HUES48 (cell line): Measurements from ENCODE around the gene DPY19L3.

Source experiments
- H3K27ac ChIP-seq: one replicate; pipeline ENCODE4 v1.7.0; 2013; ENCODE audit warnings: low read depth, low read length, inconsistent platforms
- H3K27me3 ChIP-seq: 2 replicates; pipeline ENCODE4 v1.6.1; 2013; ENCODE audit warnings: mild to moderate bottlenecking, low read length; ENCODE audit not compliant: control insufficient read depth, insufficient read depth
- H3K36me3 ChIP-seq: 2 replicates; pipeline ENCODE4 v1.6.1; 2013; ENCODE audit warnings: low read length; ENCODE audit not compliant: control insufficient read depth, insufficient read depth
- H3K4me1 ChIP-seq: 2 replicates; pipeline ENCODE4 v1.6.1; 2013; ENCODE audit warnings: mild to moderate bottlenecking, low read length; ENCODE audit not compliant: control insufficient read depth, insufficient read depth
- H3K4me3 ChIP-seq: 2 replicates; pipeline ENCODE4 v1.5.1; 2013; ENCODE audit warnings: mild to moderate bottlenecking, low read depth, low read length
- H3K9ac ChIP-seq: 2 replicates; pipeline ENCODE4 v1.6.1; 2013; ENCODE audit warnings: mild to moderate bottlenecking, low read depth, low read length, moderate library complexity
- H3K9me3 ChIP-seq: 2 replicates; pipeline ENCODE4 v1.6.1; 2013; ENCODE audit warnings: low read length; ENCODE audit not compliant: control insufficient read depth, insufficient read depth

Gene DPY19L3

GRCh38 chr19:32448026-32448425, 42.5 kb downstream of the DPY19L3 start:
- no peaks in the 10 kb centered on the region for H3K4me1 ChIP-seq
- no peak overlapping the region for H3K9ac ChIP-seq
- no peaks in the 10 kb centered on the region for H3K27me3 ChIP-seq
- no peaks in the 10 kb centered on the region for H3K9me3 ChIP-seq
- H3K4me3 ChIP-seq, result no peak overlapping the region
- no peak overlapping the region for H3K27ac ChIP-seq
- peaks cover 47% of the 10 kb centered on the region for H3K36me3 ChIP-seq

DNA sequence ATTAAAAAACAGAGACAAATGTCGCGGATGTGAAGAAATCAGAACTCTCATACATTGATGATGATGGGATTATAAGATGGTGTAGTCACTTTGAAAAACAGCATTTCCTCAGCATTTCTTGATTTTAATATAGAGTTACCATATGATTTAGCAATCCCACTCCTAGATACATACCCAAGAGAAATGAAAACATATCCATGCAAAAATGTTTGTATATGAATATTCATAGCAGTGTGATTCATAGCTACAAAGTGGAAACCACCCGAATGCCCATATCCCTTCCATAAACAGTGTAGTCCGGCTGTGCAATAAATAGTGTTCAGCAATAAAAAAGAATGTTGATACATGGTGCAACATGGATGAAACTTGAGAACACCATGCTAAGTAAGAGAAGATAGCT, 44.6 kb downstream of the DPY19L3 start:
- H3K9ac ChIP-seq, result no peak overlapping the region
- H3K4me3 ChIP-seq, result no peak overlapping the region
- H3K4me1 ChIP-seq, result no peaks in the 10 kb centered on the region
- no peak overlapping the region for H3K27ac ChIP-seq
- peaks cover 56% of the 10 kb centered on the region for H3K36me3 ChIP-seq
- no peaks in the 10 kb centered on the region for H3K9me3 ChIP-seq
- H3K27me3 ChIP-seq, result no peaks in the 10 kb centered on the region

DNA sequence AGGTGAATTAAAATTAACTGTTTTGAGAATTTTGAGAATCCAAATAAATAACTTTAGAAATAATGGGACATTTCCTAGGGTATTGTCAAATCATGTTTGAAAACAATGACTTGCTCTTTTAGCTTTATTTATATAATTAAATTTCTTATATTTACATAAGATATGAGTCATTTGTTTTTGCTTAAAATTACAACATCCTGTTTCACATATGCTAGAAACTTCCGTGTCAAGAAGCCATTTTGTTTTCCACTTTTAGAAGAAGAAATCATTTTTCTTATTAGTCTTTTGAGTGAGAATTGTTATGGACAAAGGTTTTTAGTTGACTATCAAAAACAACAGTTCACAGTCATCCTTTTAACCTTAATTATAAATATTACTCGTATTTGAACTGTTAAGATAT, 48.2 kb downstream of the DPY19L3 start:
- no peaks in the 10 kb centered on the region for H3K9me3 ChIP-seq
- peaks cover 82% of the 10 kb centered on the region for H3K36me3 ChIP-seq
- no peaks in the 10 kb centered on the region for H3K4me1 ChIP-seq
- H3K9ac ChIP-seq, result no peak overlapping the region
- H3K4me3 ChIP-seq, result no peak overlapping the region
- no peak overlapping the region for H3K27ac ChIP-seq
- H3K27me3 ChIP-seq, result no peaks in the 10 kb centered on the region

- Histone ChIP-seq H3K9me3 (no peaks in the 10 kb centered on the region), H3K27ac (no peak overlapping the region), H3K4me1 (no peaks in the 10 kb centered on the region), H3K36me3 (peaks cover 86% of the 10 kb centered on the region), H3K4me3 (no peak overlapping the region), H3K27me3 (no peaks in the 10 kb centered on the region), H3K9ac (no peak overlapping the region)
Observed at GRCh38 chr19:32456406-32456805, 50.8 kb downstream of the DPY19L3 start.

GRCh38 chr19:32457571-32458158, 52.1 kb downstream of the DPY19L3 start:
- H3K36me3 ChIP-seq, result peaks cover 90% of the 10 kb centered on the region
- H3K27me3 ChIP-seq, result no peaks in the 10 kb centered on the region

GRCh38 chr19:32458500-32459123, 53.0 kb downstream of the DPY19L3 start:
- Histone ChIP-seq H3K27ac (no peak overlapping the region), H3K36me3 (peaks cover 89% of the 10 kb centered on the region), H3K27me3 (no peaks in the 10 kb centered on the region), H3K4me1 (no peaks in the 10 kb centered on the region), H3K4me3 (no peak overlapping the region), H3K9ac (no peak overlapping the region), H3K9me3 (no peaks in the 10 kb centered on the region)

More at GRCh38 chr19:32457571-32458158, 52.1 kb downstream of the DPY19L3 start:
- Histone ChIP-seq H3K9me3 (no peaks in the 10 kb centered on the region), H3K4me3 (no peak overlapping the region), H3K9ac (no peak overlapping the region), H3K4me1 (no peaks in the 10 kb centered on the region), H3K27ac (no peak overlapping the region)

DNA sequence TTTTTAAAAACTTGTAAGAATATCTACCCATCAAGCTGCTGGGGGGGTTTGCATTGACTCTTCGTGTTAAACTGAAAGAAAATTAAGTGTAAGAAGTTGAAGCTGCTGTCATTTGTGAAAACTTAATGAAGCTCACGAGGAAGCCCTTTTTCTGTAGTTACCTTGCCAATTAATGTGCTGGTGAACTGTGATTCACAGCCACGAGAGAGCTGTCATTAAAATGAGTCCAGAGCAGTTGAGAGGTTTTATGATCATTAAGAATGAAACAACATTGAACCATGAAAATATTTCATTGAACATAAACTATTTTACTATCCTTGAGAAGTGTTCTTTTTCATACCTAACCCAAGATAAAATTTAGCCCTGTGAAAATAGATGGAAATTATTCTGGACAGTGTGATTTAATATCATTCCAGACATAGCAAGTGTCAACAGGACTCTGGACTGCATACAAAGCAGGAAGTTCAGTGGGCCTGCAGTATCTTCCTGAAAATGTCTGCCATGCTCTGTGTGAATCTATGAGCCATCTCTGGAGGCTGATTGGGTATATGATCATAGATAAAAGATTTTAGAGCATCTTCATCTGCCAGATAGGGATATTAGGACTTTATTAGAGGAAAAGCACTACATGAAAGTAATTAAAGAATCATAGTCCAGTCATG, 53.8 kb downstream of the DPY19L3 start:
- Histone ChIP-seq H3K4me3 (no peak overlapping the region), H3K9me3 (no peaks in the 10 kb centered on the region), H3K4me1 (no peaks in the 10 kb centered on the region), H3K9ac (no peak overlapping the region), H3K36me3 (peaks cover 86% of the 10 kb centered on the region), H3K27me3 (no peaks in the 10 kb centered on the region), H3K27ac (no peak overlapping the region)

DNA sequence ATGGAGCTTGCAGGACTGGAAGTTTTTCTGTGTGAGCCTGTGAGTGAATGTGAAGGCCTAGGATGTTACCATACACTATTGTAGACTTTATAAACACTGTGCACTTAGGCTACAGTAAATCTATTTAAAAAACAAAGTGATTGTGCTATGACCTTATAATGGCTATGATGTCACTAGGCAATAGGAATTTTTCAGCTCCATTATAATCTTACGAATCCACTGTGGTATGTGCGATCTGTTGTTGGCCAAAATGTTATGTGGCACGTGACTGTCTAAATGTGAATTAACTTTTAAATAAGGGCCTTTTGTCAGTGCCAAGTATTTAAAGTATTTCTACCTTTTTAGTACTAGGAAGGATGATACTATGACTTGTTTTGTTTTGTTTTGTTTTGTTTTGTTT, 54.9 kb downstream of the DPY19L3 start:
- no peaks in the 10 kb centered on the region for H3K27me3 ChIP-seq
- H3K4me1 ChIP-seq, result no peaks in the 10 kb centered on the region
- no peak overlapping the region for H3K9ac ChIP-seq
- no peak overlapping the region for H3K27ac ChIP-seq
- H3K4me3 ChIP-seq, result no peak overlapping the region
- H3K9me3 ChIP-seq, result no peaks in the 10 kb centered on the region
- peaks cover 85% of the 10 kb centered on the region for H3K36me3 ChIP-seq

GRCh38 chr19:32464279-32464678, 58.7 kb downstream of the DPY19L3 start:
- H3K9ac ChIP-seq, result no peak overlapping the region
- no peak overlapping the region for H3K4me3 ChIP-seq
- H3K9me3 ChIP-seq, result no peaks in the 10 kb centered on the region
- no peaks in the 10 kb centered on the region for H3K4me1 ChIP-seq
- H3K27ac ChIP-seq, result no peak overlapping the region
- H3K27me3 ChIP-seq, result no peaks in the 10 kb centered on the region
- peaks cover 83% of the 10 kb centered on the region for H3K36me3 ChIP-seq

DNA sequence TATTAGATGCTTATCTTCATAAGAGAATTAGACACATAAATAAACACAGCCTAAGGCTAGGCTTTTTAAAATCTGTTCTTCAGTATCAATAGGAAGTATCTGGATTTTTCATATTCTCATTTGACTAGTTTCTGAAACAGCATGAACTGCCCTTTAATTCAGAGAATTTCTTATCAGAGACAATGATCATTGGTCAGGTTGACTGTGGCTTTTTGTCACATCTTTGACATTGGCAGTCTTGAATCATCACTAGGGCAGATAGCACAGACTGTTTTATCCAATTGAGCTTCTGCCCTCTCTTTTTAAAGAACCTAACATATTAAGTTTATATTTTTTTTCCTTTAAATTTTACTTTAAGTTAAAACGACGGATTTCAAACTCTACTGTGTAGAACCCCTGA, 59.6 kb downstream of the DPY19L3 start:
- Histone ChIP-seq H3K36me3 (peaks cover 83% of the 10 kb centered on the region), H3K4me1 (no peaks in the 10 kb centered on the region), H3K27ac (no peak overlapping the region)

DNA sequence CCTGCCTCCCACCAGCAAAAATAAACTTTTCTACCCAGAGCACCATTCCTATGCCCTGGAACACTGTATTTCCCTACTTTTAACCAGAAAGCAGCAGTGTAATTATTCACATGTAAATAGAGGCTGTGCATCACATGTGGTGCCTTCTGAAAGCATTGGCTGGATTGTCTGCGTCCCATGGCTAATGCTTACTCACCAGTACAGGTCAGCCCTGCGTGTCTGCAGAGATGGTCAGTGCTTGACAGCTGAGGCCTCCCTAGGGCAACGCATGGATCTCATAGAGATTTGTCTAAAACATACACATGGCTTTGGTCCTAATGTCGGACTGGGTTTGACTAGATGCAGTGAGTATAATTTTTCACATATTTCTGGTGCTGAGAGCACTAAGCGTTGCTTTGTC, 64.2 kb downstream of the DPY19L3 start:
- Histone ChIP-seq H3K27ac (no peak overlapping the region), H3K9ac (no peak overlapping the region), H3K4me1 (no peaks in the 10 kb centered on the region), H3K27me3 (no peaks in the 10 kb centered on the region), H3K36me3 (peaks cover 59% of the 10 kb centered on the region), H3K9me3 (no peaks in the 10 kb centered on the region), H3K4me3 (no peak overlapping the region)

More for the DNA sequence above, 59.6 kb downstream of the DPY19L3 start:
- Histone ChIP-seq H3K27me3 (no peaks in the 10 kb centered on the region), H3K4me3 (no peak overlapping the region), H3K9me3 (no peaks in the 10 kb centered on the region), H3K9ac (no peak overlapping the region)
